ENCODE measurements around the gene PLEKHA6. TPM values are rescaled to one million over a fixed set of nuclear protein-coding genes. Genes with fewer than 3 reads are reported as not detected.

PLEKHA6 gene
- total RNA-seq, 1 experiment from 2014 or later: 5.5 TPM

DNA sequence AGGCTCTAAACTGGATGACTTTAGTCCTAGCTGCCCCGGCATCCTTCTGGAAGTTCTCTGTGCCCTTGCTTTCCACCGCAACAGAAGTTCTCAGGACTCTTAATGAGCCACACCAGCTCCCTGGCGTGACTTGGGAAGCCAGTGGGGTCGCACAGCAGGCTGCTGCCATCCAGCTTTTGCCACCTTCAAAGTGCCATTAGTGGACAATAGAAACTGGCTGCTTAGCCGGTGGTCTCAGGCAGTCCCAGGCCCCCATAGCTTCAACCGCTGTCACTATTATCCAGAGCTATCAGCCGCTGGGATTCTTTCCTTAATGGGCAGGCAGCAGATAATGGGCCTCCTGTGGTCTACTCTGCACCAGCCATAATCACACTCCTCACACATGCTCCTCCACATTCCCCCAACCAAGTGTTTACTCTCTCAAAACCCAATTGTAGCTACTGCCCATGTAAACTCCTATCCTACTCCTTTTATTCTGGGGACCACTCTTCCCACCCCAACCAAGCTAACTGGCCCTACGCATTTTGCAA, 37.3 kb downstream of the PLEKHA6 start:
- TF ChIP-seq SIN3A (IDR thresholded peaks at IDR 0.05; ENCODE audit: borderline replicate concordance, insufficient read depth, low read depth, low read length): no peak
- no peak for TF ChIP-seq POLR2AphosphoS5 (IDR thresholded peaks at IDR 0.05; ENCODE audit: low read depth, low read length)
- TF ChIP-seq CTCF (IDR thresholded peaks at IDR 0.05): no peak
- TF ChIP-seq, protein P1, sequence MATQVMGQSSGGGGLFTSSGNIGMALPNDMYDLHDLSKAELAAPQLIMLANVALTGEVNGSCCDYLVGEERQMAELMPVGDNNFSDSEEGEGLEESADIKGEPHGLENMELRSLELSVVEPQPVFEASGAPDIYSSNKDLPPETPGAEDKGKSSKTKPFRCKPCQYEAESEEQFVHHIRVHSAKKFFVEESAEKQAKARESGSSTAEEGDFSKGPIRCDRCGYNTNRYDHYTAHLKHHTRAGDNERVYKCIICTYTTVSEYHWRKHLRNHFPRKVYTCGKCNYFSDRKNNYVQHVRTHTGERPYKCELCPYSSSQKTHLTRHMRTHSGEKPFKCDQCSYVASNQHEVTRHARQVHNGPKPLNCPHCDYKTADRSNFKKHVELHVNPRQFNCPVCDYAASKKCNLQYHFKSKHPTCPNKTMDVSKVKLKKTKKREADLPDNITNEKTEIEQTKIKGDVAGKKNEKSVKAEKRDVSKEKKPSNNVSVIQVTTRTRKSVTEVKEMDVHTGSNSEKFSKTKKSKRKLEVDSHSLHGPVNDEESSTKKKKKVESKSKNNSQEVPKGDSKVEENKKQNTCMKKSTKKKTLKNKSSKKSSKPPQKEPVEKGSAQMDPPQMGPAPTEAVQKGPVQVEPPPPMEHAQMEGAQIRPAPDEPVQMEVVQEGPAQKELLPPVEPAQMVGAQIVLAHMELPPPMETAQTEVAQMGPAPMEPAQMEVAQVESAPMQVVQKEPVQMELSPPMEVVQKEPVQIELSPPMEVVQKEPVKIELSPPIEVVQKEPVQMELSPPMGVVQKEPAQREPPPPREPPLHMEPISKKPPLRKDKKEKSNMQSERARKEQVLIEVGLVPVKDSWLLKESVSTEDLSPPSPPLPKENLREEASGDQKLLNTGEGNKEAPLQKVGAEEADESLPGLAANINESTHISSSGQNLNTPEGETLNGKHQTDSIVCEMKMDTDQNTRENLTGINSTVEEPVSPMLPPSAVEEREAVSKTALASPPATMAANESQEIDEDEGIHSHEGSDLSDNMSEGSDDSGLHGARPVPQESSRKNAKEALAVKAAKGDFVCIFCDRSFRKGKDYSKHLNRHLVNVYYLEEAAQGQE (IDR thresholded peaks at IDR 0.05; ENCODE audit: insufficient read depth in 1 of 2, low read depth in 2 of 2, low read length in 1 of 2): no peak
- TF ChIP-seq TCF7L2 (IDR thresholded peaks at IDR 0.05; ENCODE audit: low read depth, low read length): no peak
- DNase-seq (ENCODE audit: low read depth, low spot score): no peak
- intact Hi-C loops (cut with micrococcal nuclease; ENCODE audit: unreplicated experiment): no loop called here
- Histone ChIP-seq H3K4me1 (ENCODE audit: control insufficient read depth, insufficient read depth, low read length) (peaks cover 3% of the 10 kb centered on the region; the same call in 1 of the 2 replicates), H3K27me3 (ENCODE audit: control insufficient read depth, insufficient read depth, low read length) (no peaks in the 10 kb centered on the region), H3K9me3 (ENCODE audit: control insufficient read depth, insufficient read depth, low read depth, low read length) (no peaks in the 10 kb centered on the region), H3K27ac (ENCODE audit: low read length) (no peak overlapping the region), H3K36me3 (ENCODE audit: control insufficient read depth, insufficient read depth, low read length) (no peaks in the 10 kb centered on the region), H3K4me3 (ENCODE audit: low read depth in 2 of 2, low read length in 2 of 2) (no peak overlapping the region)
- BruUV-seq (replicated peaks): no TSS peak
- ATAC-seq: no peak
- ChIA-PET CTCF (no interaction called here), POLR2A (no interaction called here)
- in situ Hi-C loops (cut with HindIII; ENCODE audit: low pct_unique_long_range_greater_than_20kb, low sequenced_read_pairs): no loop called here

DNA sequence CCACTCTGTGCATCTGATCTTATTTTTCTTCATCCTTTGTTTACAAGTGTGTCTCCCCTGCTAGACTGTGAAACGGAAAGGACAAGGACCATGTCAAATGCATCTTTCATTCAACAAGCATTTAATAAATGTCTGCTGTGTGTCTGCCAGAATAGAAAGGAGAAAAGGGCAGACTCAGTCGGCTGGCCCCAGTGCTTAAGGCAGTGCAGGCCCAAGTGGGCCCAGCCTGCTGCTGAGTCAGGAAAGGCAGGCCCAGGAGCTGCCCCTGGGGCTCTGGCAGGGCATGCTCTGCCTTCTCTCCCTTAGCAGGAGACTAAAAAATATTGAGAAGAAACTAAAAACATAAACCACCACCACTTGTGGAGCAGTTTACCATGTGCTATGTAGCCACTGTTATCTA, 38.1 kb downstream of the PLEKHA6 start:
- no peaks in the 10 kb centered on the region for H3K27me3 ChIP-seq (ENCODE audit: control insufficient read depth, insufficient read depth, low read length)
- in situ Hi-C loops (cut with HindIII; ENCODE audit: low pct_unique_long_range_greater_than_20kb, low sequenced_read_pairs) (no loop called here), intact Hi-C loops (cut with micrococcal nuclease; ENCODE audit: unreplicated experiment) (no loop called here)
- ATAC-seq (no peak), DNase-seq (ENCODE audit: low read depth, low spot score) (no peak)
- no peak overlapping the region for H3K27ac ChIP-seq (ENCODE audit: low read length)
- POLR2A ChIA-PET: no interaction called here
- no peak for TF ChIP-seq CTCF (IDR thresholded peaks at IDR 0.05)
- no peak for TF ChIP-seq TCF7L2 (IDR thresholded peaks at IDR 0.05; ENCODE audit: low read depth, low read length)
- TF ChIP-seq SIN3A (IDR thresholded peaks at IDR 0.05; ENCODE audit: borderline replicate concordance, insufficient read depth, low read depth, low read length): no peak
- no peak for TF ChIP-seq POLR2AphosphoS5 (IDR thresholded peaks at IDR 0.05; ENCODE audit: low read depth, low read length)
- TF ChIP-seq, protein P1 (IDR thresholded peaks at IDR 0.05; ENCODE audit: insufficient read depth in 1 of 2, low read depth in 2 of 2, low read length in 1 of 2): no peak
- no peaks in the 10 kb centered on the region for H3K36me3 ChIP-seq (ENCODE audit: control insufficient read depth, insufficient read depth, low read length)
- H3K4me3 ChIP-seq (ENCODE audit: low read depth in 2 of 2, low read length in 2 of 2): no peak overlapping the region
- CTCF ChIA-PET: no interaction called here
- peaks cover 3% of the 10 kb centered on the region; the same call in 1 of the 2 replicates for H3K4me1 ChIP-seq (ENCODE audit: control insufficient read depth, insufficient read depth, low read length)
- H3K9me3 ChIP-seq (ENCODE audit: control insufficient read depth, insufficient read depth, low read depth, low read length): no peaks in the 10 kb centered on the region
- BruUV-seq (replicated peaks): no TSS peak

All from Panc1 (cell line).